ENCODE data around the gene CYP27C1.

Gene CYP27C1

GRCh38 chr2:127134833-127135830, 85.0 kb downstream of the CYP27C1 start:
- no peak for DNase-seq (ENCODE audit: low read depth in 2 of 3, low spot score in 1 of 3)

GRCh38 chr2:127134235-127134634, 85.9 kb downstream of the CYP27C1 start:
- no peak for DNase-seq (ENCODE audit: low read depth in 2 of 3, low spot score in 1 of 3)
